Spleen (tissue), 11 donors: ENCODE results near the gene FSIP1. TPM values are rescaled to one million over a fixed set of nuclear protein-coding genes. Genes with fewer than 3 reads are reported as not detected.

Experiments
- DNase-seq: peaks from one replicate; pipeline ENCODE4 v3.0.0-alpha.2; 2020
- H3K27ac ChIP-seq, 8 donors: fragments of 200-600 bp; sonication (generic) in 7 of 8; 1 replicate in 4 of 8; 2 replicates in 4 of 8; pipeline versions ENCODE4 v1.5.0 to v1.8.0; 2016 to 2021; ENCODE audit warnings: inconsistent platforms in 4 of 8, mild to moderate bottlenecking in 4 of 8, moderate library complexity in 1 of 8
- H3K27me3 ChIP-seq, 7 donors: fragments of 200-600 bp; sonication (generic) in 6 of 7; replicated peaks in 1 of 7; 1 replicate in 4 of 7; 2 replicates in 3 of 7; pipeline versions ENCODE4 v1.5.0 to v1.8.0; 2016 to 2021; ENCODE audit warnings: inconsistent platforms in 3 of 7, mild to moderate bottlenecking in 1 of 7
- H3K36me3 ChIP-seq, 6 donors: fragments of 200-600 bp; sonication (generic) in 5 of 6; 1 replicate in 4 of 6; 2 replicates in 2 of 6; pipeline versions ENCODE4 v1.5.0 to v1.8.0; 2016 to 2021; ENCODE audit warnings: inconsistent platforms in 2 of 6
- H3K4me1 ChIP-seq, 6 donors: fragments of 200-600 bp; sonication (generic) in 5 of 6; 1 replicate in 3 of 6; 2 replicates in 3 of 6; pipeline versions ENCODE4 v1.5.0 to v1.8.0; 2016 to 2021; ENCODE audit warnings: inconsistent platforms in 3 of 6
- H3K4me3 ChIP-seq, 8 donors: fragments of 200-600 bp; sonication (generic) in 7 of 8; 1 replicate in 4 of 8; 2 replicates in 4 of 8; pipeline versions ENCODE4 v1.5.0 to v1.8.0; 2016 to 2021; ENCODE audit warnings: inconsistent platforms in 4 of 8, mild to moderate bottlenecking in 4 of 8, moderate library complexity in 2 of 8
- H3K9me3 ChIP-seq, 8 donors: fragments of 200-600 bp; sonication (generic) in 7 of 8; 1 replicate in 4 of 8; 2 replicates in 4 of 8; pipeline versions ENCODE4 v1.5.0 to v1.8.0; 2016 to 2021; ENCODE audit warnings: inconsistent platforms in 4 of 8
- CTCF ChIP-seq, 11 experiments: fragments of 200-600 bp in 7 of 11; fragments of 450-650 bp in 4 of 11; sonication (generic) in 4 of 11; IDR thresholded peaks in 8 of 11; conservative IDR thresholded peaks in 3 of 11; 1 replicate in 7 of 11; 2 replicates in 4 of 11; pipeline versions ENCODE4 v1.4.0 to v1.8.0; 2016 to 2021; ENCODE audit warnings: antibody characterized with exemption in 11 of 11, inconsistent platforms in 4 of 11, mild to moderate bottlenecking in 1 of 11
- POLR2A ChIP-seq, 3 donors: fragments of 450-650 bp; IDR thresholded peaks; one replicate each; pipeline ENCODE4 v1.5.1; 2017; ENCODE audit warnings: antibody characterized with exemption in 3 of 3, mild to moderate bottlenecking in 1 of 3
- POLR2AphosphoS5 ChIP-seq, 3 donors: sonication (generic); formaldehyde crosslinking; IDR thresholded peaks; one replicate each; pipeline ENCODE4 v1.5.1; 2017; ENCODE audit warnings: antibody characterized with exemption in 3 of 3
- WGBS, 5 donors: extraction: QIAGEN DNeasy Blood & Tissue Kit in 3 of 5; methylation state at CpG; one replicate each; pipeline versions ENCODE4 v1.1.5 to v1.1.7; 2013 to 2018; 5-methylcytosine and 5-hydroxymethylcytosine counted together
- intact Hi-C: fragments of 100-400 bp; cut with DNase I; formaldehyde crosslinking; loops from one replicate; pipeline ENCODE4 v1.15.0; 2023; ENCODE audit warnings: low total_unique reads
- polyA plus RNA-seq, 3 donors: library from polyadenylated mRNA; stranded (reverse); fragments of 200-250 nt; gene quantifications; one replicate each; pipeline ENCODE4 v1.2.1, GENCODE V29; 2013
- total RNA-seq, 7 donors: library from RNA; depleted of rRNA in 3 of 7; stranded (reverse); fragments of >200 nt in 3 of 7; fragmentation: NEBNext Ultra II Directional in 4 of 7; extraction: Animal tissue kit (Norgen Biotek cat#: 25700) in 4 of 7; gene quantifications; one replicate each; pipeline versions ENCODE4 v1.1.0 to v1.2.1, GENCODE V29; 2016 to 2021
- donor health status: healthy with polysubstance abuse.
- donor health status: DM: no; HTN: no; CAD: no; lungs with moderate emphysema.
- donor health status: DM: no; HTN: no; CAD: no.
- donor health status: Bipolar disorder and iron deficiency.
- donor health status: healthy.
- donor health status: DM: no; HTN: no; CAD: no.
- donor health status: DM: yes; HTN: yes; CAD: no.

The FSIP1 gene
- total and polyA plus RNA-seq, 10 donors: 0.09 to 2.3 (median 0.45) TPM

- Histone ChIP-seq H3K36me3 (no peaks in the 10 kb centered on the region), H3K4me1 (no peaks in the 10 kb centered on the region), H3K9me3 (no peaks in the 10 kb centered on the region), H3K4me3 (no peak overlapping the region), H3K27ac (no peak overlapping the region), H3K27me3 (no peaks in the 10 kb centered on the region)
- intact Hi-C loops: no loop called here
- no peak for TF ChIP-seq POLR2AphosphoS5 (IDR thresholded peaks at IDR 0.05)
- TF ChIP-seq POLR2A (IDR thresholded peaks at IDR 0.05): no peak
- TF ChIP-seq CTCF (IDR thresholded peaks at IDR 0.05 in 8 of 11, conservative IDR thresholded peaks at IDR 0.05 in 3 of 11): no peak
- no peak for DNase-seq
- WGBS, 5 donors: 72 to 96% (median 93%) methylated on average over 3 of the region's 3 CpGs
Observed at GRCh38 chr15:39658740-39659139, 123.9 kb downstream of the FSIP1 start.

GRCh38 chr15:39657668-39658067, 125.0 kb downstream of the FSIP1 start:
- Histone ChIP-seq H3K9me3 (no peaks in the 10 kb centered on the region), H3K27ac (no peak overlapping the region), H3K4me3 (no peak overlapping the region), H3K27me3 (no peaks in the 10 kb centered on the region), H3K4me1 (no peaks in the 10 kb centered on the region), H3K36me3 (no peaks in the 10 kb centered on the region)
- intact Hi-C loops: no loop called here
- no peak for DNase-seq
- no peak for TF ChIP-seq POLR2A (IDR thresholded peaks at IDR 0.05)
- TF ChIP-seq POLR2AphosphoS5 (IDR thresholded peaks at IDR 0.05): no peak
- no peak for TF ChIP-seq CTCF (IDR thresholded peaks at IDR 0.05 in 8 of 11, conservative IDR thresholded peaks at IDR 0.05 in 3 of 11)
- 72 to 91% (median 85%) methylated on average over 3 of the region's 3 CpGs for WGBS, 5 donors

- intact Hi-C loops: no loop called here
- 72 to 90% (median 81%) methylated on average over 1 of the region's 1 CpG for WGBS, 5 donors
- no peak for DNase-seq
- TF ChIP-seq POLR2AphosphoS5 (IDR thresholded peaks at IDR 0.05): no peak
- TF ChIP-seq CTCF (IDR thresholded peaks at IDR 0.05 in 8 of 11, conservative IDR thresholded peaks at IDR 0.05 in 3 of 11): no peak
- TF ChIP-seq POLR2A (IDR thresholded peaks at IDR 0.05): no peak
- no peaks in the 10 kb centered on the region for H3K9me3 ChIP-seq
- no peaks in the 10 kb centered on the region for H3K4me1 ChIP-seq
- no peaks in the 10 kb centered on the region for H3K27me3 ChIP-seq
- H3K36me3 ChIP-seq: no peaks in the 10 kb centered on the region
- H3K27ac ChIP-seq: no peak overlapping the region
- no peak overlapping the region for H3K4me3 ChIP-seq
Observed at GRCh38 chr15:39657181-39657580, 125.5 kb downstream of the FSIP1 start.

GRCh38 chr15:39654304-39654703, 128.3 kb downstream of the FSIP1 start:
- H3K36me3 ChIP-seq: no peaks in the 10 kb centered on the region
- WGBS, 5 donors: 68 to 90% (median 83%) methylated on average over 4 of the region's 4 CpGs
- TF ChIP-seq POLR2A (IDR thresholded peaks at IDR 0.05) (no peak), CTCF (IDR thresholded peaks at IDR 0.05 in 8 of 11, conservative IDR thresholded peaks at IDR 0.05 in 3 of 11) (no peak), POLR2AphosphoS5 (IDR thresholded peaks at IDR 0.05) (no peak)
- H3K9me3 ChIP-seq: no peaks in the 10 kb centered on the region
- intact Hi-C loops: no loop called here
- no peak overlapping the region for H3K27ac ChIP-seq
- no peak for DNase-seq
- no peaks in the 10 kb centered on the region for H3K4me1 ChIP-seq
- H3K27me3 ChIP-seq: no peaks in the 10 kb centered on the region
- no peak overlapping the region for H3K4me3 ChIP-seq
